HL-60 (cell line): ENCODE data around the gene PROM2.

ENCODE experiments used
- CTCF ChIP-seq: IDR thresholded peaks from one replicate; pipeline ENCODE4 v1.5.1; 2011; ENCODE audit warnings: low read length, control low read depth, inconsistent platforms; ENCODE audit not compliant: insufficient read depth
- GABPA ChIP-seq: IDR thresholded peaks from 2 replicates; pipeline ENCODE4 v1.6.1; 2012; ENCODE audit warnings: low read depth
- POLR2AphosphoS5 ChIP-seq: IDR thresholded peaks from 2 replicates; pipeline ENCODE4 v1.6.1; 2012; ENCODE audit warnings: low read depth
- SPI1 ChIP-seq: IDR thresholded peaks from 2 replicates; pipeline ENCODE4 v1.6.1; 2012; ENCODE audit warnings: low read depth, mild to moderate bottlenecking, borderline replicate concordance
- TF ChIP-seq, protein P1 (sequence below): IDR thresholded peaks from 2 replicates; pipeline ENCODE4 v1.6.1; 2012; ENCODE audit warnings: low read depth; ENCODE audit not compliant: insufficient replicate concordance

GRCh38 chr2:95301876-95302641 is 27.8 kb downstream of the PROM2 start:
- TF ChIP-seq POLR2AphosphoS5 (no peak), CTCF (no peak), GABPA (no peak), SPI1 (no peak)
- TF ChIP-seq, protein P1, sequence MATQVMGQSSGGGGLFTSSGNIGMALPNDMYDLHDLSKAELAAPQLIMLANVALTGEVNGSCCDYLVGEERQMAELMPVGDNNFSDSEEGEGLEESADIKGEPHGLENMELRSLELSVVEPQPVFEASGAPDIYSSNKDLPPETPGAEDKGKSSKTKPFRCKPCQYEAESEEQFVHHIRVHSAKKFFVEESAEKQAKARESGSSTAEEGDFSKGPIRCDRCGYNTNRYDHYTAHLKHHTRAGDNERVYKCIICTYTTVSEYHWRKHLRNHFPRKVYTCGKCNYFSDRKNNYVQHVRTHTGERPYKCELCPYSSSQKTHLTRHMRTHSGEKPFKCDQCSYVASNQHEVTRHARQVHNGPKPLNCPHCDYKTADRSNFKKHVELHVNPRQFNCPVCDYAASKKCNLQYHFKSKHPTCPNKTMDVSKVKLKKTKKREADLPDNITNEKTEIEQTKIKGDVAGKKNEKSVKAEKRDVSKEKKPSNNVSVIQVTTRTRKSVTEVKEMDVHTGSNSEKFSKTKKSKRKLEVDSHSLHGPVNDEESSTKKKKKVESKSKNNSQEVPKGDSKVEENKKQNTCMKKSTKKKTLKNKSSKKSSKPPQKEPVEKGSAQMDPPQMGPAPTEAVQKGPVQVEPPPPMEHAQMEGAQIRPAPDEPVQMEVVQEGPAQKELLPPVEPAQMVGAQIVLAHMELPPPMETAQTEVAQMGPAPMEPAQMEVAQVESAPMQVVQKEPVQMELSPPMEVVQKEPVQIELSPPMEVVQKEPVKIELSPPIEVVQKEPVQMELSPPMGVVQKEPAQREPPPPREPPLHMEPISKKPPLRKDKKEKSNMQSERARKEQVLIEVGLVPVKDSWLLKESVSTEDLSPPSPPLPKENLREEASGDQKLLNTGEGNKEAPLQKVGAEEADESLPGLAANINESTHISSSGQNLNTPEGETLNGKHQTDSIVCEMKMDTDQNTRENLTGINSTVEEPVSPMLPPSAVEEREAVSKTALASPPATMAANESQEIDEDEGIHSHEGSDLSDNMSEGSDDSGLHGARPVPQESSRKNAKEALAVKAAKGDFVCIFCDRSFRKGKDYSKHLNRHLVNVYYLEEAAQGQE, result no peak
